ENCODE data around the gene TMEM39B. TPM values are rescaled to one million over a fixed set of nuclear protein-coding genes. Genes with fewer than 3 reads are reported as not detected.
"Not testable (repeated sequence)": the region's sequence is repeated elsewhere in the genome, so short reads cannot be mapped to it uniquely, and the experiment has no call there.

The TMEM39B gene
- total and polyA plus RNA-seq, 2 experiments from 2014 or later, result 10.1 to 17.8 TPM

- TF ChIP-seq ZNF462 (CRISPR knock-in tag; IDR thresholded peaks at IDR 0.05) (no peak), EZH2 (IDR thresholded peaks at IDR 0.05; ENCODE audit: low read depth, unreplicated experiment) (no peak), CREB1 (CRISPR knock-in tag; IDR thresholded peaks at IDR 0.05; ENCODE audit: low read depth) (no peak), NANOG (IDR thresholded peaks at IDR 0.05; ENCODE audit: borderline replicate concordance) (no peak), JUNB (IDR thresholded peaks at IDR 0.05; ENCODE audit: unreplicated experiment) (no peak), POLR2AphosphoS5 (IDR thresholded peaks at IDR 0.05; ENCODE audit: low read depth) (no peak)
These were observed 56.2 kb downstream of the TMEM39B start (continued) for GRCh38 chr1:32128964-32129363.

- Histone ChIP-seq H4K20me1 (replicated peaks; ENCODE audit: insufficient read depth) (peaks cover 50% of the 10 kb centered on the region), H3K79me2 (replicated peaks; ENCODE audit: insufficient read depth) (peaks cover 98% of the 10 kb centered on the region)
- H3K36me3 Mint-ChIP-seq (ENCODE audit: low read depth), result peaks cover 11% of the 10 kb centered on the region; the same call in 2 of the 3 replicates
- H3K4me2 ChIP-seq; H3K4me3 ChIP-seq; H3K4me3 Mint-ChIP-seq; H3K27ac Mint-ChIP-seq; H3K9me2 ChIP-seq (ENCODE audit: insufficient read depth); ATAC-seq; H3K4me1 Mint-ChIP-seq; H3K27me3 ChIP-seq (ENCODE audit: insufficient read depth); DNase-seq (ENCODE audit: low spot score); H3K4me1 ChIP-seq (ENCODE audit: insufficient read depth); H3K27me3 Mint-ChIP-seq (ENCODE audit: insufficient read depth, low read depth, poor library complexity); H2AFZ ChIP-seq; H3K36me3 ChIP-seq (ENCODE audit: insufficient read depth); H3K9me3 Mint-ChIP-seq; H3K27ac ChIP-seq (ENCODE audit: low read depth); H3F3A ChIP-seq (replicated peaks; ENCODE audit: low read depth): not testable (repeated sequence)
These were observed 61.2 kb downstream of the TMEM39B start for GRCh38 chr1:32133950-32134280.

All from GM23338 (cell line).